Suprapubic skin (tissue), 4 donors: ENCODE measurements around the gene SIRT6. TPM values are rescaled to one million over a fixed set of nuclear protein-coding genes. Genes with fewer than 3 reads are reported as not detected.
"Not testable (repeated sequence)": the region's sequence is repeated elsewhere in the genome, so short reads cannot be mapped to it uniquely, and the experiment has no call there.

Source experiments
- DNase-seq, 2 donors: peaks; one replicate each; pipeline ENCODE4 v3.0.0-alpha.2; 2019; ENCODE audit warnings: low spot score in 2 of 2
- H3K27ac ChIP-seq: fragments of 200-600 bp; sonication (generic); one replicate; pipeline ENCODE4 v1.5.1; 2019
- H3K27me3 ChIP-seq: fragments of 200-600 bp; sonication (generic); one replicate; pipeline ENCODE4 v1.5.1; 2019
- H3K36me3 ChIP-seq: fragments of 200-600 bp; sonication (generic); one replicate; pipeline ENCODE4 v1.5.1; 2019
- H3K4me1 ChIP-seq: fragments of 200-600 bp; sonication (generic); one replicate; pipeline ENCODE4 v1.5.1; 2019
- H3K4me3 ChIP-seq: fragments of 200-600 bp; sonication (generic); one replicate; pipeline ENCODE4 v1.5.1; 2019; ENCODE audit warnings: mild to moderate bottlenecking
- H3K9me3 ChIP-seq: fragments of 200-600 bp; sonication (generic); one replicate; pipeline ENCODE4 v1.5.1; 2019
- EP300 ChIP-seq: sonication (generic); formaldehyde crosslinking; IDR thresholded peaks from one replicate; pipeline ENCODE4 v1.6.1; 2017; ENCODE audit warnings: antibody characterized with exemption
- POLR2A ChIP-seq, 2 donors: fragments of 450-650 bp; IDR thresholded peaks; one replicate each; pipeline ENCODE4 v1.6.1; 2017; ENCODE audit warnings: antibody characterized with exemption in 2 of 2, mild to moderate bottlenecking in 2 of 2, moderate library complexity in 2 of 2
- POLR2AphosphoS5 ChIP-seq, 3 donors: sonication (generic); formaldehyde crosslinking; IDR thresholded peaks; one replicate each; pipeline ENCODE4 v1.6.1; 2017; ENCODE audit warnings: antibody characterized with exemption in 3 of 3
- WGBS: methylation state at CpG from one replicate; pipeline ENCODE4 v1.1.5; 2018; 5-methylcytosine and 5-hydroxymethylcytosine counted together
- total RNA-seq, 4 donors: library from RNA; depleted of rRNA; stranded (reverse); fragments of >200 nt; gene quantifications; one replicate each; pipeline ENCODE4 v1.1.0, GENCODE V29; 2016
- TF ChIP-seq, protein P1 (sequence below), 2 donors: fragments of 200-600 bp in 1 of 2; fragments of 450-650 bp in 1 of 2; sonication (generic) in 1 of 2; IDR thresholded peaks; one replicate each; pipeline ENCODE4 v1.5.1; 2016 to 2019; ENCODE audit warnings: antibody characterized with exemption in 2 of 2, mild to moderate bottlenecking in 1 of 2, moderate library complexity in 1 of 2

SIRT6 gene
- total RNA-seq, 4 donors from 2014 or later = 28.1 to 45.7 (median 31.8) TPM

DNA sequence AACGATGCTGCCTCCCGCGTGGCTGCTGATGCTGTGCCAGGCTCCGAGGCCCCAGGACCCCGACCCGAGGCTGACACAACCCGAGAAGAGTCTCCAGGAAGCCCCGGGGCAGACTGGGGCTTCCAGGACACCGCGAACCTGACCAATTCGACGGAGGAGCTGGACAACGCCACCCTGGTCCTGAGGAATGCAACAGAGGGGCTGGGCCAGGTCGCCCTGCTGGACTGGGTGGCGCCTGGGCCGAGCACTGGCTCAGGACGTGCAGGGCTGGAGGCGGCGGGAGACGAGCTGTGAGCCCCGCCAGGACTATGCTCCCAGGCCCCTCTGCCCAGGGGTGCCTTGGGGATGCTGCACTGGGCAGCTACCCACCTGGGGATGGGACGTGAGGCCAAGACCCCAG lies 10.7 kb downstream of the SIRT6 start:
- H3K4me3 ChIP-seq = no peak overlapping the region
- H3K27ac ChIP-seq = no peak overlapping the region
- peaks cover 21% of the 10 kb centered on the region for H3K36me3 ChIP-seq
- TF ChIP-seq EP300 = no peak
- TF ChIP-seq POLR2A (IDR thresholded peaks at IDR 0.05) = no peak
- TF ChIP-seq, protein P1, sequence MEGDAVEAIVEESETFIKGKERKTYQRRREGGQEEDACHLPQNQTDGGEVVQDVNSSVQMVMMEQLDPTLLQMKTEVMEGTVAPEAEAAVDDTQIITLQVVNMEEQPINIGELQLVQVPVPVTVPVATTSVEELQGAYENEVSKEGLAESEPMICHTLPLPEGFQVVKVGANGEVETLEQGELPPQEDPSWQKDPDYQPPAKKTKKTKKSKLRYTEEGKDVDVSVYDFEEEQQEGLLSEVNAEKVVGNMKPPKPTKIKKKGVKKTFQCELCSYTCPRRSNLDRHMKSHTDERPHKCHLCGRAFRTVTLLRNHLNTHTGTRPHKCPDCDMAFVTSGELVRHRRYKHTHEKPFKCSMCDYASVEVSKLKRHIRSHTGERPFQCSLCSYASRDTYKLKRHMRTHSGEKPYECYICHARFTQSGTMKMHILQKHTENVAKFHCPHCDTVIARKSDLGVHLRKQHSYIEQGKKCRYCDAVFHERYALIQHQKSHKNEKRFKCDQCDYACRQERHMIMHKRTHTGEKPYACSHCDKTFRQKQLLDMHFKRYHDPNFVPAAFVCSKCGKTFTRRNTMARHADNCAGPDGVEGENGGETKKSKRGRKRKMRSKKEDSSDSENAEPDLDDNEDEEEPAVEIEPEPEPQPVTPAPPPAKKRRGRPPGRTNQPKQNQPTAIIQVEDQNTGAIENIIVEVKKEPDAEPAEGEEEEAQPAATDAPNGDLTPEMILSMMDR (IDR thresholded peaks at IDR 0.05) = no peak
- TF ChIP-seq POLR2AphosphoS5 (IDR thresholded peaks at IDR 0.05) = no peak
- no peaks in the 10 kb centered on the region for H3K9me3 ChIP-seq
- WGBS = no CpG with 5 or more reads among the region's 22 CpGs
- H3K4me1 ChIP-seq = peaks cover 9% of the 10 kb centered on the region
- H3K27me3 ChIP-seq = peaks cover 43% of the 10 kb centered on the region
- DNase-seq = no peak

DNA sequence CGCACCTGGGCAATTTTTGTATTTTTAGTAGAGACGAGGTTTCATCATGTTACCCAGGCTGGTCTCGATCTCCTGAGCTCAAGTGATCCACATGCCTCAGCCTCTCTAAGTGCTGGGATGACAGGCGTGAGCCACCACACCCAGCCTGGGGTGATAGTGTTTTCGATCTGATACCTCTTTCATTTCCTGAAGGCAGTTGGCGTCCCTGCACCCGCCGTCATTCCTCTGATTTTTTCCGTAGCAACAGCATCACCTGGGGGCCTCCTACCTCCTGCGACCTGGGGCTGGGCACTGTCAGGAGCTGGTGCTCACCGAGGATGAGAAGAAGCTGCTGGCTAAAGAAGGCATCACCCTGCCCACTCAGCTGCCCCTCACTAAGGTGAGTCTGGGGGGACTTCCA lies 18.1 kb downstream of the SIRT6 start:
- no peaks in the 10 kb centered on the region for H3K4me1 ChIP-seq
- 47% methylated on average over 9 of the region's 11 CpGs for WGBS
- DNase-seq = no peak
- peaks cover 40% of the 10 kb centered on the region for H3K27me3 ChIP-seq
- no peaks in the 10 kb centered on the region for H3K9me3 ChIP-seq
- H3K36me3 ChIP-seq = no peaks in the 10 kb centered on the region
- H3K27ac ChIP-seq = no peak overlapping the region
- no peak for TF ChIP-seq POLR2AphosphoS5 (IDR thresholded peaks at IDR 0.05)
- TF ChIP-seq EP300 = no peak
- TF ChIP-seq POLR2A (IDR thresholded peaks at IDR 0.05) = no peak
- TF ChIP-seq, protein P1 (IDR thresholded peaks at IDR 0.05) = no peak
- no peak overlapping the region for H3K4me3 ChIP-seq

DNA sequence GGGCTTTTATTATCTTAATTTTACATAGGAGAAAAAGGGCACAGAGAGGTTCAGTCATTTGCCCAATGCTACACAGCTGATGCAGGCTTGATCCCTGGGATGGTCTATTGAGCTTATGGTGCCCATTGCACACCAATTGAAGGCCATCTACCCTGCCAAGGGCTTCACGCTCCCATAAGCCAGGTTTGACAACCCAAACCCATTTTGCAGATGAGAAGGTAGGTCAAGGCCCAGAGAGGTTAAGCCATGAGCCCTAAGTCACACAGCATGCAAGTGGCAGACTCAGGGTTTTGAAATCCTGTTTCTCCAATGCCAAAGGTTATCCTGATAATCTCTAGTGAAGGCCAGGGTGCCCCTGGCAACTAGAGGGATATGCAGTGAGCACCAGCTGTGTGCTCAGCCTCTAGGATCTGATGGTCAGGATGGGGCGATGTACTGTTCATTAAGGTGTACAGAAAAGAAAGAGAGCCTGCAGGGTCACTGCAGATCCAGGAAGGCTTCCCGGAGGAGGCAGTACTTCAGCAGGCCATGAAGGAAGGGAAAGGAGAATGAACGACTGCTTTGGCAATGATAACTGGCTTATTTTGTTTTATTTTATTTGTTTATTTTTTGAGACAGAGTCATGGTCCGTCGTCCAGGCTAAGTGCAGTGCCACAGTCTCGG lies 20.8 kb downstream of the SIRT6 start:
- H3K27me3 ChIP-seq = peaks cover 32% of the 10 kb centered on the region
- WGBS = 86% methylated on average over 6 of the region's 7 CpGs

DNA sequence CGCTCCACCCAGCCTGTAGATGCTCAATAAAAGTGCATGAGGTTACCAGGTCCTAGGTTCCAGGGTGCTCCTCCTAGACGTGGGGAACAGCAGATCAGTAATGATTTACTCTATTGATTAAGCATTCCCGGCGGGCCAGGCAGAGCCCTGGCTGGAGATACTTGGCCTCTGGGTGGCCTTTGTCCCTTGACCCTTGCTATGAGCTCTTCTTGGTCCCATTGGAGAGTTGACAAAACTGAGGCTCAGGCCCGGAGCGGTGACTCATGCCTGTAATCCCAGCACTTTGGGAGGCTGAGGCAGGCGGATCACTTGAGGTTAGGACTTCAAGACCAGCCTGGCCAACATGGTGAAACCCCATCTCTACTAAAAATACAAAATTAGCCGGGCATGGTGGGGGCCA lies 24.4 kb downstream of the SIRT6 start:
- H3K9me3 ChIP-seq, DNase-seq, H3K36me3 ChIP-seq, H3K4me1 ChIP-seq, H3K4me3 ChIP-seq, H3K27ac ChIP-seq: not testable (repeated sequence)
- 75% methylated on average over 8 of the region's 8 CpGs for WGBS
- peaks cover 38% of the 10 kb centered on the region for H3K27me3 ChIP-seq

More for the DNA sequence above, 20.8 kb downstream of the SIRT6 start:
- H3K9me3 ChIP-seq = no peaks in the 10 kb centered on the region
- no peak for TF ChIP-seq POLR2AphosphoS5 (IDR thresholded peaks at IDR 0.05)
- no peak for TF ChIP-seq POLR2A (IDR thresholded peaks at IDR 0.05)
- TF ChIP-seq, protein P1 (IDR thresholded peaks at IDR 0.05) = no peak
- TF ChIP-seq EP300 = no peak
- no peaks in the 10 kb centered on the region for H3K36me3 ChIP-seq
- H3K27ac ChIP-seq = no peak overlapping the region
- no peak for DNase-seq
- H3K4me3 ChIP-seq = no peak overlapping the region
- no peaks in the 10 kb centered on the region for H3K4me1 ChIP-seq

DNA sequence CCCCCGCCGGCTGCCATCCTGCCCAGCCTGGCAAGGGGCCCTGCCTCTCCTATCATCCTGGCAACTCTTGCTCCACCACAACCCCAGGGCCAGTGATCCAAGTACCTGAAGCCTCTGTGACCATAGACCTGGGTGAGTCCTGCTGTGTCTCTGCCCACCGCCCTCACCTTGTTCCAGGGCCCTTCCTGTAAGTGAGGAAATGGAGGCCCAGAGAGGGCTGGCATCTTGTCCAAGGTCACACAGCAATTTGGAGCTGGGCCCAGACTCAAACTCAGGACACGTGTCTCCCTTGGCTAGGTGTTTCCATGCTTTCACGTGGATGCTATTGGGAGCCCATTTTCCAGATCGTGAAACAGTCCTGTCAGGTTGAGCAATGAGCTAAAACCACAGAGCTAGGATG lies 25.2 kb downstream of the SIRT6 start:
- Histone ChIP-seq H3K36me3 (no peaks in the 10 kb centered on the region), H3K4me1 (no peaks in the 10 kb centered on the region), H3K27me3 (peaks cover 39% of the 10 kb centered on the region), H3K9me3 (no peaks in the 10 kb centered on the region), H3K4me3 (no peak overlapping the region), H3K27ac (no peak overlapping the region)
- no peak for DNase-seq
- WGBS = 81% methylated on average over 6 of the region's 6 CpGs
- TF ChIP-seq, protein P1 (IDR thresholded peaks at IDR 0.05) = no peak
- TF ChIP-seq POLR2AphosphoS5 (IDR thresholded peaks at IDR 0.05) (no peak), POLR2A (IDR thresholded peaks at IDR 0.05) (no peak), EP300 (no peak)
